HG03045 (cell line): ENCODE data around the gene HSP90AB1.
A peak's percentile ranks its signal among the peaks of the same experiment; 100 is the strongest.
"Not testable (repeated sequence)": the region's sequence is repeated elsewhere in the genome, so short reads cannot be mapped to it uniquely, and the experiment has no call there.

Source experiments
- ATAC-seq: cut with Tn5 transposase; IDR thresholded peaks from one replicate; pipeline ENCODE4 v1.9.1; 2021; ENCODE audit warnings: mild to moderate bottlenecking, moderate library complexity; ENCODE audit not compliant: unreplicated experiment

The HSP90AB1 gene

DNA sequence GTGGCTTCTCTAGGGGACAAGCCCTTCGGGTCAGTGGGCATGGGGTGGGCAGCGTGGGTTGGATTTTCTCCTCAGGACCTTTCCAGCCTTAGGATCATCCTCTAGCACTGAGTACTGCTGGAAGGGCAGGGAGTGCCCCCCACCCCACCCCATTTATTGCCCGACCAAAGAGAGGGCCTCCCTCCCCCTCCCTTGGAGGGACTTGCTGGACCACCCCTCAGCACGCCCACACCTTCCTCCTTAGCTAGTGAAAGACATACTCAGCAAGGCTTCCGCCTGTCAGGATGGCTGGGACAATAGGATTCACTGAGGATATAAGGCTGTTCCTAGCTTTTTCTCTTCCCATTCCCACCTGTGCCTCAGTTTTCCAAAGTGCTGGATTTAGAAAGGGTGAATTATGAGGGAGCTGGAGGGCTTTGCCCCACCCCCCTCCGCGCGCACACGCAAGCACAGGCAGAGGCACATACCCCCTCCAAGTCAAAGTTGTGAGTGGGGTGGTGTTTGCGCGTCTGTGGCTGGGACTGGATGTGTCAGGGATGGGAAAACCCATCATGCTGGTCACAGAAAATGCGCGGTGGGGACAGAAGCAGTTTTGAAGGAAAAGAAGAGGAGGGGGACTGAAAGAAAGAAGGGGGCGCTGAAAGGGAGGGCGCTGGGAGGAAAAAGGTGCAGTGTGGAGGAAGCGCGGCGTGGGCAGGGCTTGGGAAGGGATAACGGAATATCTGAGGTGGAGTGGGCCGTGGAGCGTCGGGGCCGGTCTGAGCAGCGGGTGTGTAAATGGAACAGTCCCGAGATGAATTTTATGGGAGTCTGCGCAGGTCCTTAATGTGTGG lies 24.2 kb upstream of the HSP90AB1 start:
- ATAC-seq = no peak

DNA sequence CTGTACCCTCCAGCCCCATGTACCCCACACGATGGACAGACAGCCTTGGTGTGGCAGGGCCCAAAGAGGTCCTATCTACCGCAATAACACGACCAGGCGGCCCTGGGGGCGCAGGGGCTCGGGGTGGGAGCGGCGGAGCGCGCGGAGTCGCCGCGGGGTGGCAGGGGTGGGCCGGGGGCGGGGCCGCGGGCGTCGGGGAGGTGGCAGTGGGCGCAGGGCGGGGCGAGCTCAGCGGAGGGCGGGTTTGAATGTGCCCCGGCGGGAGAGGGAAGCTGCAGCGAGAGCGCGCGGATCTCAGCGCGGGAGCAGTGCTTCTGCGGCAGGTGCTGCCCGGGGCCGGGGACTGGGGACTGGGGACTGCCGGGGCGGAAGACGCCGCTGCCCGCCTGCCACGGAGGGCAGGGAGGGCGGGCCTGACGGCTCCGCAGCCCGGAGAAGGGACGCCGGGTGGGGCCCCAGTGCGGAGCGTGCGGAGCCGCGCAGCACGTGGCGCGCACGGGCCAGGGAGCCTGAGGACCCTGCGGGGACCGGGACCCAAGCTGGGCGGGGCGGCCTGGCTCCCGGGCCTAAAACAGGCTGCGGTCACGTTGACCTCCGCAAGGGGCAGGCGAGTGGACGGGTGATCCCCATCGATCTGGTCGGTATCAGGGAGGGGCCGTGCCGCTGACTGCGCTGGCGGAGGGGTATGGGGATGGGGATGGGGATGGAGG lies 23.4 kb upstream of the HSP90AB1 start, which contains the start of gene SLC29A1:
Gene SLC29A1 (plus strand): TSS at position 277 of the 710 bp plus-strand sequence. CDS start 3,719 bp downstream, outside the sequence.
- ATAC-seq = peak; percentile 56

DNA sequence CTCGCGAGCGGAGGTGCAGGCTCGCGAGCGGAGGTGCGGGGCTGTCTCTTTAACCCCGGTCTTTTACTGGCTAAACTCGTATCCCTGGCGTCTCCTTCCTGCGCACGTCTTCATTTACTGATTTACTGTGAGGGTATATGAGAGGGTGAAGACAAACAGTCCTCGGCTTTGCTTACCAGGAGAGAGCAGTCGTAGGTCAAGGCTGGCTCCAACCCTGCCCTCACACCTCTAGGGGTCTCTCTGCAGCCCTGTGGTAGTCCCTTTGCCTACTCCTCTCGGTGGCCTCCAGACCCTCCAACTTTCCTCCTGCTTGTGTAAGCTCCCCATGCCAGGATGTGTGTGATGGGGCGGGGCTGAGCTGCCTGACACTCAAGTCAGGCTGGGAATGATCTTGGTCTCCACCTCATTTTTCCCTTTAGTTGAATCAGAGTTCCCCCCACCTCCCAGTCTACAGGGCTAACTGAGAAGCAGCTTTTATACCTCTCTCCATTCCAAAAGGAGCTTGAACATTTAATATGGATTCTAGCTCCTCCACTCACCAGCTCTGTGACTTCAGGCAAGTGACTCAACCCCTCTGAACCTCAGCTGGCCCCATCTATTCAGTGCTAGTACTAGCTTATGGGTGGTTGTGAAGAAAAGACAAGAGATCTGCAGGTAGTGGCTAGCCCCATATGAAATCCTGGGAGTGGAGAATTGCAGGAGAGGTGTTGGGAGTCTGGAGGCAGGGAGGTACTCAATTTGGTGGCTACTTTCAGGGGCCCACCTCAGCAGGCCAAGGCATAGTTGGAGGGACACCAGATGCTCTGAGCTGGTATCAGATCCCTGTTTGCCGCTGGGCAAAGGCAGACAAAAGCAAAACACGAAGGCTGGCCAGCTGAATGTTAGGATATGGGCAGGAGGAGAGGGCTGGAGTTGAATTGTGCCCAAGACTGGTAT lies 22.6 kb upstream of the HSP90AB1 start:
- no peak for ATAC-seq

- ATAC-seq = no peak
Observed at GRCh38 chr6:44224965-44225305, 22.0 kb upstream of the HSP90AB1 start.

GRCh38 chr6:44225579-44226325 lies 21.1 kb upstream of the HSP90AB1 start:
- no peak for ATAC-seq

DNA sequence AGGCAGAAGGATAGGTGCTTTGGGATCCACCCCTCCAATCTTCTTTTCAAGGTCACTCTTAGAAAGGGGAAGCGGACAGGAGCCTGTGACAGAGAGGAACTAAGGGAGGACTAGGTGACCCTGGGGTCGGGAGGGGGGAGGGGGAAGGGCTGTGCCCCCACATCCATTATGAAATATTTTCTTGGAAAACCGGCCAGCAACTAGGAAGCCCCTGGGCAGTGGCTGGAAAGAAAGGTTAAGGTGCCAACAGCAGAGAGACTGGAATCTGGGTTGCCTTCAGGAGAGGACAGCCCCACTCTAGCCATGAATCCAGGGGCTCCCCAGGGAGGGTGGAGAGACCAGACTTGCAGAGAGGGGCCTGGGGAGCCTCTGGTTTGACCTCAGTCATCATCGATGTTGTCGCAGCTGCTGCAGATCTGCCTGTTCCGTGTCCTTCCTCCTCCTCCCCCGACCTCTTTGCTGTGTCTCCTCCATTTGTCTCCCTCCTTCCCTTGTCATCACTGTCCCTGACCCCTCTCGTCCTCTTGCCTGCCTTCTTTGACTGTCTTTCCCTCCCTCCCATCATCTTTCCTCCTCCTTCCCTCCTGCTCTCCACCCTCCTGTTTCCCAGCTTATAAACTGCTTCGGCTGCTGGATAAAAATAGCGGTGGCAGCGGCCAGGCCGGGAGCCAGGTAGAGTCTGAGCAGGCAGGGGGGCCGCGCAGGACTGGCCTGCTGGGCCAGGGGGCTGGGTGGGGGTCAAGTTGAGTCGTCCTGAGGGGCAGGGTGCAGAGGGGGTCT lies 20.3 kb upstream of the HSP90AB1 start:
- ATAC-seq = no peak

DNA sequence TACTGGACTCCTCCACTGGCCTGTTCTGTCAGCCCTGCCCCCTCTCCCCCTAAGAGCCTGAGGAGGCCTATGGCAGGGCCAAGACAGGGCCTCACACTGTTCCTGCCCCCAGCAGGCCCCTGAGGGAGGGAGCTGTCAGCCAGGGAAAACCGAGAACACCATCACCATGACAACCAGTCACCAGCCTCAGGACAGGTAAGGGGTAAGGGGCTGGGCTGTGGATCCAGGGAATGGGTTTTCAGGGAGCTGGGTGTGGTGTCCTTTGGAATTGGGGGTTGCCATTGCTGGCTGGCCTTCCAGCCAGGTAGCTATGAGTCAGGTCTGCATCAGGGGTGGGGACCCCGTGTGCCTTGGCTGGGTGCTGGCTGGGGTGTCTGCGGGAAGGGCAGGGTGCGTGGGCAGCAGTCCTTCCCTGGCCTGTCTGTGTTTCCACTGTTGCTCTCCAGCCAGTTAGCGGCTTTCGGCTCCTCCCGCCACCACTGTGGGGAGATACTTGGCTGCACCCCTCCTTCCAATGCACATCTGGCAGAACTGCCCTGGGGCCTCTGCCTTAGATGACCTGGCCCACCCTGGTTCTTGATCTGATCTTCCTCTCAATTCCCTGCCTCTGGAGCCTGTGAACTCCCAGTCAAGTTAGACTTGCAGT lies 19.6 kb upstream of the HSP90AB1 start:
- ATAC-seq = no peak

DNA sequence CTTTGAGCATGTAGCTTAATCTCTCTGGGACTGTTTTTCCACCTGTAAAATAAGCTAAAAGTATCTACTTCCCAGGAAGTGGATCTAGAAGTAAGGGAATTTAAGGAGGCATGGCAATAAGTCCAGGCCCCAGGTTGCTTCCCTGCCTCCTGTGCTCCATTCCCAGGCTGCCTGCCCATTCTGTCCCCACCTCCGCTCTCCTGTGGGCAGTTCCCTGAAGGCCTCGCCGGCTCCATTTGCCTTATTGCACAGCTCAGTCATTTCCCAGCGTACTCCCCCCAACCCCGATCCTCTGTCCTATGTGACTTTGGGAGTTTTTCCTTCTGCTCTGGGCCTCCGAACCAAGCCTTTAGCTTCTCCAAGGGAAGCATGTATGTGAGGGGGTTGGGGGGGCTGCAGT lies 18.9 kb upstream of the HSP90AB1 start:
- ATAC-seq = no peak

GRCh38 chr6:44228433-44228832 lies 18.5 kb upstream of the HSP90AB1 start:
- ATAC-seq = no peak

GRCh38 chr6:44228836-44229235 lies 18.1 kb upstream of the HSP90AB1 start:
- no peak for ATAC-seq

- no peak for ATAC-seq
Observed at GRCh38 chr6:44229376-44230033, 17.4 kb upstream of the HSP90AB1 start.

- ATAC-seq = no peak
Observed at GRCh38 chr6:44230034-44230675, 16.7 kb upstream of the HSP90AB1 start.

- ATAC-seq = not testable (repeated sequence)
Observed at GRCh38 chr6:44231426-44231825, 15.5 kb upstream of the HSP90AB1 start.

GRCh38 chr6:44232676-44233566 lies 14.0 kb upstream of the HSP90AB1 start:
- ATAC-seq = no peak

- no peak for ATAC-seq
Observed at GRCh38 chr6:44233567-44234100, 13.3 kb upstream of the HSP90AB1 start.

- no peak for ATAC-seq
Observed at GRCh38 chr6:44234101-44235025, 12.5 kb upstream of the HSP90AB1 start.
